NCI-H2171 (cell line): Measurements from ENCODE around the gene KL.
A peak's percentile ranks its signal among the peaks of the same experiment; 100 is the strongest.

Experiments
- DNase-seq: peaks from one replicate; lab custom pipeline; 2025; lab: John Stamatoyannopoulos, UW

The KL gene

GRCh38 chr13:33037673-33038072, 21.4 kb downstream of the KL start:
- no peak for DNase-seq

DNA sequence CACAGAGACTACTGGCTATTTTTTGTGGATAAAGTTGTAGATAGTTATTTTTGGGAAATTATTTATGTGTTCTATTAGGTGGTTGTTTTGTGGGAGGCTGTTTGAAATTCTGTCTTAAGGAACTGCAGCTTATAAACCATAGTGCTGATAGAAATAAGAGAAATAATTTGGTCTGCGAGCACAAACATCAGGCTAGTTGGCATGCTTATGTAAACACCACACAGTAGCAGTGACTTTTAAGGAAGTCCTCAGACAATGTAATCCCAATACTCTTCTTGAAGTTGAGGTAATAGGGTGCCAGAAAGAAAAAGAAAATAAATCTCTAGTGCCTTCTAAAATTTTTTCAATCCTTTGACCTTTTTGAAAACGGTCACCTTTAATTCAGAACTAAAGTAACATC, 23.9 kb downstream of the KL start:
- no peak for DNase-seq

GRCh38 chr13:33045851-33046592, 29.8 kb downstream of the KL start:
- no peak for DNase-seq

DNA sequence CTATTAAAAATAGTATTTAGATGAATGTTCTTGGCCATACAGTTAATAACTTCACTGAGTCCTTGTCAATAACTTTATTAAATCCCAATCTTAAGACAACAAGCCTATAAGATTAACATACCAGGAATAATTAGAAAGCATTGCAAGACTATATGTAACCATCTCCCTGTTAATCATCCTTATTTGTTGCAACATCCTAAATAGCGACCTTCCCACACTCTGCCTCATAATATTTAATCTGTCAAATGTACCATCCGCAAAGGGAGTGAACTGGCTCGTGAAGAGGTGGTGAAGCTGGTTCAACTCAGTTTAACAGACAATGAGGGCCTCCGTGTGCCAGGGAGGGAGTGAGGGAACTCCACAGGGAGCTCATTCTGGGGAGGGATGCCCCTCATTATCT, 33.9 kb downstream of the KL start:
- no peak for DNase-seq

GRCh38 chr13:33051632-33052031, 35.4 kb downstream of the KL start:
- DNase-seq, result no peak

DNA sequence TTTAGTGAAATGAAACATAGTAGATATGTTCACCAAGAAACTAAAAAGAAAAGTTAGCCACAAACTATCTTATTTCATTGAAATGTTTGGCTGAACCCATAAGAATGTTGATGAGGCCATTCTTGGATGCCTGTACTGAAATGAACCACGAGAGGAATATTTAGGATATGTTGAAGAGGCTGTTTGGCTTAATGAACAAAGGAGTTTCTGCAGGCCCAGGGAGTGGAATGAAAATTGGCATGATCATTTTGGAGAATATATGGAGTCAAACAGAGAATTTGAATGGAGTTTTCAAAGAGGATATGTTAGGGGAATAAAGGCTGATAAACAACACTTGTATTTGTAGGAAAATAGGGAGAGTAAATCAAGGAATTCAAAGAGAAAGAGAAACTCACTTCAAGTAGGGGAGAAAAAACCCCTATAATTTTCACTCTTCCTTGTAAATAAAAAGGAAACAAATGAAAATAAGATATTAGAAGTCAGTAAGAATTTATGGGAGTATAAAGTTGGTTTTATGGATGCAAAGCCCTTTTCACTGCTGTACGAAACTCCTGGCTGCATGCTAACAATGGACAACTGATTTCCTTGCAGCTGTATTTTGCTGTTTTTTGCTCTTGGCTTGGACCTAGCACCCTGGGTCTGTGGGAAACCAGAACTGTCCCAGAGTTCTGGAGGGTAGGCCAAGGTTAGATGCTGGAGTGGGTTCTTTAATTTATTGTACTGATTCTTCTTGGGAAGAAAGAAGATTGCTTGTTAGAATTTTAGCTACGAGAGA, 36.5 kb downstream of the KL start:
- no peak for DNase-seq

DNA sequence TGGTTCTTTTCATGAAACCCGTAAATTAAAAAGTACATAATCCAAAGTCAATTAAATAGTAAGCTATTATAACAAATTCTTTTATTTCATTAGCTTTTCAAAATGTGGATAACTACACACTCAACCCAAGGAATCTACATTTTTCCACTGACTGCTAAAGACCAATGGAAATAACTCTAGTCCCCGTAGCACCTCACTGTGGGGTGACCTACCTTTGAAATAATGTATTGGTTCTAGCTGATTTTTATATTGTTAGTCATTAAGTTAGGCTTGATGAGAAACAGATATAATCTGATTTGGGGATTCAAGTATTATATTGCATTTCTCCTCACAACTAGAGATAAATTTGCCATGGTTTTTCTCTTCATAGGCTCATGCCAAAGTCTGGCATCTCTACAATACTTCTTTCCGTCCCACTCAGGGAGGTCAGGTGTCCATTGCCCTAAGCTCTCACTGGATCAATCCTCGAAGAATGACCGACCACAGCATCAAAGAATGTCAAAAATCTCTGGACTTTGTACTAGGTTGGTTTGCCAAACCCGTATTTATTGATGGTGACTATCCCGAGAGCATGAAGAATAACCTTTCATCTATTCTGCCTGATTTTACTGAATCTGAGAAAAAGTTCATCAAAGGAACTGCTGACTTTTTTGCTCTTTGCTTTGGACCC, 37.3 kb downstream of the KL start:
- no peak for DNase-seq

GRCh38 chr13:33057019-33057780, 41.0 kb downstream of the KL start:
- DNase-seq, result no peak

GRCh38 chr13:33058776-33059327, 42.6 kb downstream of the KL start:
- DNase-seq, result no peak

GRCh38 chr13:33060815-33061214, 44.6 kb downstream of the KL start:
- DNase-seq, result no peak

- DNase-seq, result no peak
Measured at GRCh38 chr13:33066329-33066728, 50.1 kb downstream of the KL start.

GRCh38 chr13:33069365-33069764, 53.1 kb downstream of the KL start:
- DNase-seq, result no peak

- no peak for DNase-seq
Measured at GRCh38 chr13:33070713-33071112, 54.5 kb downstream of the KL start.

GRCh38 chr13:33072282-33072681, 56.1 kb downstream of the KL start:
- no peak for DNase-seq

DNA sequence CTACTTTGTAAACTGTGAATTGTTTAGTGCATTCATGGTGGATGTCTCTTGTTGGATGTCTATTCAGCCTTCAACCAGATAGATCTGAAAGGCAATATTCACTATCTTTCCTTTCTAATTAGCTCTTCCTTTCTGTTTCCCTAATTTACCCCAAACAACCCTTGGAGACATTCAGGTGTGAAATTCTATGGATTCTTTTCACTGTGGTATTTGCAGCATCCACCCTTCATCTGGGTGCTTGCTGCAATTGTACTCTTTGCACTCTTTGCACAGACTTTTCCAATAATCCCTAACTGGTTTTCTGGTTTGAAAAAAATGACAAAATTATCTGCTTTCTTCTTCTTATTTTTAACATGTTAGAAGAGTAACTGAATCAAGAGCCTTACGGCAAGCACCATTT, 56.5 kb downstream of the KL start:
- DNase-seq, result no peak

DNA sequence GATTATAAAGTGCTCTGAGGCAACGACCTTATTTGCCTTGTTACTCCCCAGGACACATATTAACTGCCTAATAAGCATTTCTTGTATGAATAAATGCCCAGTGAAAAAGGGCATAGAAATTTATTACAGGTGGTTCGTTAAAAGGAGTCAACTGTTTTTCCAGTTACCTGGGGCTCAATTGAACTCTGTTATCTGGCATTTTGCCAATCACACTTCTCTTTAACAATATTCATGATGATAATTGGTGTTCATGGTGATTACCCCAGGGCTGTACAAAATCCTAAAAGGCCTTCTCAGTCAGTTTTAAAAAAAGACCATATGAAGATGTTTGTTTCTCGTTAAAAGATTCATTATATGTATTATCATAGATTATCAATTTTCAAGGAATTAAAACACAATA, 57.1 kb downstream of the KL start:
- DNase-seq, result no peak

- DNase-seq, result no peak
Measured at GRCh38 chr13:33076001-33076992, 60.1 kb downstream of the KL start.

DNA sequence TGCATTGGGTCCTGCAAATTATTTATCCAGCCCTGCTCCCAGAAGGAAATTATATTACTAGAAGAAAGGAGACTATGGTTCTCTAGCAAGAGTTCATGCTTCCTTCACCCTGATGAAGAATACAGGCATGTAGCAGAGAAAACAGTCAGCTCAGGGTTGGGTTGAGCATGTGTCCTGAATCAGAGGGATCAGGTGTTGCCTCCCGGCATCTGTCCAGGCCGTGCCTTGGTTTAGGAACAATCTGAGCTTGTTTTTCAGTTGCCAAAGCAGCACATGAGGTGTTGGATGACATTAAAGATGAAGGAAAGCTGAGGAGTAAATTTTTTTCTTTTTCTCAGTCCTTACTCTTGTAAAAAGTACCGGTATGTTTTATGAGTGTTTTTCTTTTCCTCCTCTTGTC, 62.0 kb downstream of the KL start:
- peak; percentile 5 for DNase-seq

- DNase-seq, result no peak
Measured at GRCh38 chr13:33079960-33080359, 63.7 kb downstream of the KL start.

DNA sequence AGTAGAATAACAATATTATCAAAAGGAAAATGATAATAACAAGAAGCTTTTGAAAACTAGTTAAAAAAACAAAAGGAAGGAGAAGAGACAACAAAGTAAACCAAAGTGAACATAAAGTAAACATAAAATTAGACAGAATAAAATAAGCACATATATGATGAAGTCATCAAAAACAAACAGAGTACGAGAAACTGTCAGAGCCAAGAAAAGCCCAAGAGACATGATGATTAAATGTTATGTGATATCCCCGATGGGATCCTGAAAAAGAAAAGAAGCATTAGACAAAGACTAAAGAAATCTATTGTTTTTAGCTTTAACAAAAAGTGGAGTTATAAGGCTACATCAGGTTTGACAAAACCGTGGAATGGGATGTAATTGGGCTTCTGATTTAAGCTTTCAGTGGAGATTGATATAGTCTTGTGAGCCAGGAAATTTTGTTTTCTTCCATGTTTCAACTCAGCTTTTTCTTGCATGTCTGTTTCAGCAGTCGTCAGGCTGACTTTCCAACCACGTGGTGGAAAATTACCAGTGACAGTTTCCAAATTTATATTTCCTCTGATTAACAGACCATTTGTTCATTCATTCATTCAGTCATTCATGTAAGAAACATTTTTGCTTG, 64.9 kb downstream of the KL start:
- DNase-seq, result peak; percentile 33
